GM12878 (cell line): Measurements from ENCODE around the gene CCR5. TPM values are rescaled to one million over a fixed set of nuclear protein-coding genes. Genes with fewer than 3 reads are reported as not detected.

Experiments used
- BHLHE40 ChIP-seq, 2 experiments: fragments of 450-650 bp in 1 of 2; IDR thresholded peaks; 2 replicates each; pipeline ENCODE4 v1.6.1; 2011 to 2017; ENCODE audit warnings: low read depth in 2 of 2, borderline replicate concordance in 1 of 2, improper control_type of control experiment in 1 of 2, low read length in 1 of 2, mild to moderate bottlenecking in 1 of 2
- CBX3 ChIP-seq: fragments of 200-600 bp; sonication (generic); IDR thresholded peaks from 2 replicates; pipeline ENCODE4 v1.6.1; 2016; ENCODE audit warnings: low read depth, borderline replicate concordance
- CREB1 ChIP-seq: IDR thresholded peaks from 2 replicates; pipeline ENCODE4 v1.6.1; 2012; ENCODE audit warnings: low read depth, mild to moderate bottlenecking, inconsistent platforms
- ESRRA ChIP-seq: IDR thresholded peaks from 2 replicates; pipeline ENCODE4 v1.6.1; 2012; ENCODE audit warnings: mild to moderate bottlenecking, low read length, improper control_type of control experiment
- HDGF ChIP-seq: fragments of 450-650 bp; IDR thresholded peaks from 2 replicates; pipeline ENCODE4 v1.6.1; 2016; ENCODE audit warnings: antibody characterized with exemption
- IKZF1 ChIP-seq: fragments of 450-650 bp; conservative IDR thresholded peaks from 2 replicates; pipeline ENCODE4 v1.6.1; 2017; ENCODE audit warnings: antibody characterized with exemption, mild to moderate bottlenecking
- IKZF2 ChIP-seq, 2 experiments: fragments of 450-650 bp; IDR thresholded peaks; 2 replicates each; pipeline ENCODE4 v1.6.1; 2017; ENCODE audit warnings: mild to moderate bottlenecking in 2 of 2, moderate library complexity in 2 of 2
- JUND ChIP-seq: IDR thresholded peaks from 2 replicates; pipeline ENCODE4 v1.6.1; 2012; ENCODE audit warnings: low read depth, mild to moderate bottlenecking, low read length, improper control_type of control experiment, moderate library complexity
- MEF2A ChIP-seq: IDR thresholded peaks from 2 replicates; pipeline ENCODE4 v1.6.1; 2011; ENCODE audit warnings: low read depth, mild to moderate bottlenecking, low read length, moderate library complexity; ENCODE audit not compliant: insufficient read depth
- MEF2B ChIP-seq: fragments of 450-650 bp; IDR thresholded peaks from 2 replicates; pipeline ENCODE4 v1.6.1; 2018; ENCODE audit warnings: mild to moderate bottlenecking, moderate library complexity; ENCODE audit not compliant: partially characterized antibody, poor library complexity, severe bottlenecking
- MLLT1 ChIP-seq: fragments of 450-650 bp; IDR thresholded peaks from 2 replicates; pipeline ENCODE4 v1.6.1; 2016; ENCODE audit warnings: mild to moderate bottlenecking
- MTA2 ChIP-seq: fragments of 450-650 bp; IDR thresholded peaks from 2 replicates; pipeline ENCODE4 v1.6.1; 2016; ENCODE audit warnings: low read depth, mild to moderate bottlenecking, moderate library complexity
- NFIC ChIP-seq: IDR thresholded peaks from 2 replicates; pipeline ENCODE4 v1.6.1; 2012; ENCODE audit warnings: low read depth, mild to moderate bottlenecking, inconsistent platforms, low read length, moderate library complexity
- NFXL1 ChIP-seq: fragments of 450-650 bp; IDR thresholded peaks from 2 replicates; pipeline ENCODE4 v1.6.1; 2017; ENCODE audit warnings: antibody characterized with exemption, mild to moderate bottlenecking, borderline replicate concordance
- NKRF ChIP-seq: fragments of 450-650 bp; conservative IDR thresholded peaks from 2 replicates; pipeline ENCODE4 v1.6.1; 2017; ENCODE audit warnings: mild to moderate bottlenecking, moderate library complexity
- NR2C1 ChIP-seq: fragments of 450-650 bp; IDR thresholded peaks from 2 replicates; pipeline ENCODE4 v1.6.1; 2017; ENCODE audit warnings: antibody characterized with exemption, mild to moderate bottlenecking, moderate library complexity
- PRDM15 ChIP-seq: fragments of 450-650 bp; formaldehyde crosslinking; IDR thresholded peaks from 2 replicates; pipeline ENCODE4 v1.4.0; 2020; ENCODE audit warnings: mild to moderate bottlenecking, moderate library complexity
- RELA ChIP-seq: fragments of 450-650 bp; IDR thresholded peaks from 2 replicates; pipeline ENCODE4 v1.8.0; 2014; ENCODE audit warnings: borderline replicate concordance; ENCODE audit not compliant: partially characterized antibody
- RUNX3 ChIP-seq: IDR thresholded peaks from 2 replicates; pipeline ENCODE4 v1.6.1; 2012; ENCODE audit warnings: low read length, inconsistent platforms
- TAF1 ChIP-seq: IDR thresholded peaks from 2 replicates; pipeline ENCODE4 v1.6.1; 2011; ENCODE audit warnings: mild to moderate bottlenecking, low read depth, low read length, borderline replicate concordance
- TCF3 ChIP-seq: IDR thresholded peaks from 2 replicates; pipeline ENCODE4 v1.6.1; 2012; ENCODE audit warnings: low read depth, mild to moderate bottlenecking, low read length, borderline replicate concordance; ENCODE audit not compliant: insufficient read depth
- YY1 ChIP-seq: IDR thresholded peaks from 2 replicates; pipeline ENCODE4 v1.6.1; 2011; ENCODE audit warnings: low read depth, mild to moderate bottlenecking, low read length
- ZNF622 ChIP-seq: fragments of 450-650 bp; IDR thresholded peaks from 2 replicates; pipeline ENCODE4 v1.6.1; 2017; ENCODE audit warnings: mild to moderate bottlenecking, inconsistent platforms
- ZZZ3 ChIP-seq: IDR thresholded peaks from 2 replicates; pipeline ENCODE4 v1.6.1; 2011; ENCODE audit warnings: low read depth; ENCODE audit not compliant: control insufficient read depth, insufficient read length
- polyA plus RNA-seq, 11 experiments: library from polyadenylated mRNA; depleted of rRNA in 4 of 11; unstranded in 6 of 11; stranded (reverse) in 5 of 11; fragments of >200 nt; fragmentation: Nextera tagmentation in 4 of 11; fragmentation: Illumina TruSeq in 1 of 11; extraction: Ambion mirVana in 4 of 11; extraction: Trizol in 1 of 11; gene quantifications; 1 replicate in 1 of 11; 2 replicates in 10 of 11; pipeline versions ENCODE4 v1.2.1 to v1.2.3, GENCODE V29; 2011 to 2016; ENCODE audit warnings: inconsistent platforms in 2 of 11, missing spikeins in 2 of 11, low read depth in 1 of 11
- total RNA-seq, 4 experiments: library from RNA; depleted of rRNA in 3 of 4; stranded (reverse); fragments of >200 nt in 3 of 4; fragmentation: Illumina TruSeq in 1 of 4; extraction: Trizol in 1 of 4; gene quantifications; 2 replicates each; pipeline versions ENCODE4 v1.2.1 to v1.2.3, GENCODE V29; 2013 to 2021

CCR5 gene
- total and polyA plus RNA-seq, 10 of the 15 experiments (the other 5 are each of a cell fraction or from before 2014, with no cell fraction given) = 0.17 to 1.6 (median 0.82) TPM; not detected in 1

GRCh38 chr3:46349484-46350261, 21.1 kb upstream of the CCR5 start (continued):
- TF ChIP-seq IKZF1 (0 out of 2 replicates have a peak, but pooled peaks have one; percentile 11), MTA2 (no peak), TAF1 (no peak), IKZF2 (IDR thresholded peaks at IDR 0.05) (peak in 1 of 2 experiments; percentile 21; a peak in 1 of 4 replicates), CREB1 (no peak), NKRF (no peak), RELA (no peak), HDGF (no peak), YY1 (0 out of 2 replicates have a peak, but pooled peaks have one; percentile 8), NFXL1 (no peak), ESRRA (no peak), MEF2B (peak; percentile 18), PRDM15 (no peak), CBX3 (no peak), RUNX3 (peak; percentile 94), ZZZ3 (no peak), ZNF622 (no peak), TCF3 (no peak), MLLT1 (no peak), NR2C1 (no peak), NFIC (peak; percentile 67; the same call in 1 of the 2 replicates), BHLHE40 (IDR thresholded peaks at IDR 0.05; ENCODE audit: borderline replicate concordance in 1 of 2, low read depth in 2 of 2, low read length in 1 of 2) (no peak), JUND (no peak), MEF2A (peak; percentile 70; the same call in 1 of the 2 replicates)
